Endometrial microvascular endothelial cells (primary cell): ENCODE data around the gene IFNLR1. TPM values are rescaled to one million over a fixed set of nuclear protein-coding genes. Genes with fewer than 3 reads are reported as not detected.

ENCODE experiments used
- in situ Hi-C: cut with HindIII; loops from 2 replicates; pipeline ENCODE4 v1.10.0; 2017; ENCODE audit warnings: low sequenced_read_pairs, low pct_unique_long_range_greater_than_20kb; ENCODE audit errors: inconsistent ontology term
- total RNA-seq: library from RNA; depleted of rRNA; stranded (reverse); fragments of >200 nt; gene quantifications from one replicate; pipeline ENCODE4 v1.2.3, GENCODE V29; 2015; ENCODE audit errors: inconsistent ontology term

The IFNLR1 gene
- total RNA-seq, 1 donor from 2014 or later: not detected

DNA sequence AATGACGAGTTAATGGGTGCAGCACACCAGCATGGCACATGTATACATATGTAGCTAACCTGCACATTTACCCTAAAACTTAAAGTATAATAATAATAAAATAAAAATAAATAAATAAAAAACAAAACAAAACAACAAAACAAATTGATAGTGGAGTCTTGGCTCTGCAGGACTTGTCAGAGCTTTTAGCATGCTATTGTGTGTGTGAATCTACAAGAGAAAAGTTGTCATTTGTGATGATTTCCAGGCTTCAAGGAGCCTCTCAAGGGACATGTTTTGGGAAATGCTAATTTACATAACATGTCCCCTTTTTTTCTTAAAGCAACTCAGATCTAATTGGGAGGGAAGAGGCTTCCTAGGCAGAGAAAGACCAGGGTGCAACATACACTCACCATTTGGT lies 53.3 kb downstream of the IFNLR1 start:
- in situ Hi-C loops: no loop called here

DNA sequence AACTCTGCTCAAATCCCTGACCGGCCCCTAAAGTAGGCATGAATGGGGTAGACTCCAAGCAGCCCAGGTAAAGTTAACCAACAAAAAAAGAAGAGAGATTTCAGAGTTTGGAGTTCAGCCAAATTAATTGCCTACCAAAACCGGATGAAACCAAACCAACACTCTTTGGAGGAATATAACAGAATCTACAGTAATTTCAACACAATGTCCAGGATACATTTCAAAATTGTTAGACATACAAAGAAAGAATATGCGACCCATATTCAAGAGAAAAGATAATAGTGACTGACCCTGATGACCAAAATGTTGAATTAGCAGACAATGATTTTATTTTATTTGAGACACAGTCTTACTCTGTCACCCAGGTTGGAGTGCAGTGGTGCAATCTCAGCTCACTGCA lies 56.7 kb downstream of the IFNLR1 start:
- in situ Hi-C loops: no loop called here

DNA sequence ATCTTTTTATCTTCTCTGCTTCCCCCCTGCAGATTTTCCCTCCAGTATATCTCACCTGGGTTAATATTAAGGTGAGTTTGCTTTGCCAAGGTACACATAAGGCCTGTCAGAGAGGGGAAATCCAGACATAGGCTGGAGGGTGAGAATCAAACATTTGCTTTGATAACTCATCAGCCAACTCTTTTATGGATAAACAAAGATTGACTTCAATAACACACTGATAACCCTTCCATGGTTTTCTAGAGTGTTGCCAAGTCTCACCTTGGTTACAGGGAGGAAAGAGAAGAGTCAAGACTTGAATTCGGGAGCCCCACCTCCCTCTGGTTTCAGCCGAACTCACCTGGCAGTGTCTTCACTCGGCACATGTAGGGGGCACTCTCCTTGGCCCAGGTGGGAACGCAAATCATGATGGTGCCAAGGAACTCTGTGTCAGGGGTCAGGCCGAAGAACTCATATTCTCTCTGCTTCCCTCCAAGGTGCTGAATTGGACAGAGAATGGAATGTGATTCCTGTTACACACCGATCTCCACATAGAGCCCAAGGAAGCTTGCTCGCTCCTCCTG lies 59.2 kb downstream of the IFNLR1 start:
- in situ Hi-C loops: no loop called here

DNA sequence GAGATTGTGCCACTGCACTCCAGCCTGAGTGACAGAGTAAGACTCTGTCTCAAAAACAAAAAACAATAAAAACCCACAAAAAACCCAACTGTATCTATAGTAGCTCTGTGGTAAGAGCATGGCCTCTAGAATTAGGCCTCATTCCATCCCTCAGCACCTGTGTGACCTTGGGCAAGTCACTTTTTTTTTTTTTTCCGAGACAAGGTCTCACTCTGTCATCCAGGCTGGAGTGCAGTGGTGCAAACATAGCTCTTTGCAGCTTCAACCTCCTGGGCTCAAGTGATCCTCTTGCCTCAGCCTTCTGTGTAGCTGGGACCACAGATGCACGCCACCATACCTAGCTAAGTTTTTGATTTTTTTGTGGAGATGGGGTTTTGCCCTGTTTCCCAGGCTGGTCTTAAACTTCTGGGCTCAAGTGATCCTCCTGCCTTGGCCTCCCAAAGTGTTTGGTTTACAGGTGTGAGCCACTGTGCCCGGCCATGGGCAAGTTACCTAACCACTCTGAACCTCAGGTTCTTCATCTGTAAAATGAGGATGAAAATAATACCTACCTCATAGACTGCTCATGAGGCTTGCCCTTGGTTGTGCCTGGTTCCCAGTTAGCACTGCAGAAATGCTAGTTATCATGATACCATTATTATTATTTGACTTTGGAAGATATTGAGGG lies 59.8 kb downstream of the IFNLR1 start:
- in situ Hi-C loops: no loop called here

DNA sequence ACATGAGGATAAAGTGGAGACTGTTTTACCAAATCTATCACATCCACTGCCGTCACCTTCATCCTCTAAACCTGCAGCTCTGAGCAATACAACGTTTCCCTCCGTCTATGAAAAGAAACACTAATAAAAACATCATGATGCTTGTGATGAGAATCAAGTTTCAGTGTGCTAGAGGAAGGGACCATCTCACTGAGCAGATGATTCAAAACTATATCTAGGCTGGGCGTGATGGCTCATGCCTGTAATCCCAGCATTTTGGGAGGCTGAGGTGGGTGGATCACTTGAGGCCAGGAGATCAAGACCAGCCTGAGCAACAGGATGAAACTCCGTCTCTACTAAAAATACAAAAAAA lies 60.4 kb downstream of the IFNLR1 start:
- in situ Hi-C loops: no loop called here

DNA sequence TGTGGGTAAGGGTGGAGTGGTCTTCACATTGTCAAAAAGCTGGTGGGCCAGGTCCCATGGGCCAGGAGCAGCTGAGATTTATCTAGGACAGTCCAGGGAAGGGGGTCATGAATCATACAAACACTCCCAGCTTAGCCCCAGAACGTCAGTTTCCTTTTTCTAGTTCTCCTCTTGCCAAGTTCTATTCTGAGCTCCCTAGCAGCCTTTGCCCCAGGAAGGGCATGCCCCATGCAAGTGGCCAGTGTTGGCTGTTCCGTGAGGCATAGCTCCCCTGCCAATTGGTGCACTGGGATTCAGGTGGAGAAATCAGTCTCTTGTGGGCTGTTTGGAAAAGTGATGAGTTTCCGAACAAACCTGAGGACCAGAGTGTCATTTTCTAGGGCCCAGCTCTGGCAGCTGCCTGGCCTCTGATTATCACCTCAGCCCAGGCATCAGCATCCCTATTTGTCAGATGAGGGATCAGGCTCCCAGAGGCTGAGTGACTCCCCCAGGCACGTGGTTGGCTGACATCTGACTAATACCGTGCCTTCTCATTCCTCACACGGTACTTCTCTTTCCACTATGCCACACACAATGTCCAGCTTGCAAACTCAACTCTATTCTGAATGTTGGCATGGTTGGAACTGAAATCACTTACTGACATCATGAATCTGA lies 60.9 kb downstream of the IFNLR1 start:
- in situ Hi-C loops: no loop called here

DNA sequence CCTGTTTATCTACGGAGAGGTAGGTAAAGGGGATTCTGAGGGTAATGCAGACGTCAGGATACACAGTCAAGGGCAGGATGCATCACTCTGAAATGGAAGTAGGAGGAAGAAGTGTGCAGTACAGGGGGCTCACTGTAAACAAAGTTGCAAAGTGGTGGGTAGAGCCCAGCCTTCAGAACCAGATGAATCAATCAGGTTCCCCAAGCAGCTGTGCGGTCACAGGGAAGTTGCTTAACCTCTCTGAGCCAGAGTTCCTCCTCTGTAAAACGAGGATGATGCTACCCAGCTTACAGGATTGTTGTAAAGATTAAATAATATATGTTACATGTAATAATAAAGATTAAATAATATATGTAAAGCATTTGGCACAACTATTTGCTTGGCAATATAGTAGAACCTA lies 61.6 kb downstream of the IFNLR1 start:
- in situ Hi-C loops: no loop called here

DNA sequence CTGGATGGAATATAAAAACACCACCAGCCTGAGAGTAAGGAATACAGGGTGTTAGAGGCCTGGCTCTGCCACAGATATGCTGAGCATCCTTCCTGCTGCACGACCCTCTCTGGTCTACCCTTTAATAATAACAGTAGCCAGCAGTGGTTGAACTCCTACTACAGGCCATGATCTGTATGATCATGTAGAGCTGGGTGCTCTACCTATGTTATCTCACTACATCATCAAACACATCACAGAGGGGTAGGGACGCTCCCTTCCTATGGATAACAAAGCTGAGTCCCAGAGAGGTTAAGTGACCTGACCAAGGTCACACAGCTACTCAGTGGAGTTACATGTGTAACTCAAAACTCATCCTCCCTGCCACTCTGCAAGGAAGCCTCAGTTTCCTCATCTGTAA lies 62.1 kb downstream of the IFNLR1 start:
- in situ Hi-C loops: no loop called here

DNA sequence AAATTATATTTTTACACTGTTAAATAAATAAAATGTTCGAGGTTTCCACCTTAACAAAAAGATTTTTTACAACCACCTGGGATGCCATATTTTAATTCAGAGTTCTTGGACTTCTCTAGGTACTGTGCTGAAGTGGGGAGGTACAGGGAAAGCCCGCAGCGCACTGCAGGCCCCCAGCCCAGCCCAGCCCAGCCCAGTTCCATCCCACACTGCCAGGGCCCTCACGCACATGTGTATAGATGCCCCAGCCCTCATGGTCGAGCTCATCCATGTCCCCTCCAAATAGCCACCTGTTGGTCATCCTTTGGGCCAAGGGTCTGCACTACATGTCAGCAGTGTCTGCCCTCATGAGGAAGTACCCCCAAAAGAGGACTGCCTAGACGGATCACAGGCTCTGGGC lies 63.5 kb downstream of the IFNLR1 start:
- in situ Hi-C loops: no loop called here

DNA sequence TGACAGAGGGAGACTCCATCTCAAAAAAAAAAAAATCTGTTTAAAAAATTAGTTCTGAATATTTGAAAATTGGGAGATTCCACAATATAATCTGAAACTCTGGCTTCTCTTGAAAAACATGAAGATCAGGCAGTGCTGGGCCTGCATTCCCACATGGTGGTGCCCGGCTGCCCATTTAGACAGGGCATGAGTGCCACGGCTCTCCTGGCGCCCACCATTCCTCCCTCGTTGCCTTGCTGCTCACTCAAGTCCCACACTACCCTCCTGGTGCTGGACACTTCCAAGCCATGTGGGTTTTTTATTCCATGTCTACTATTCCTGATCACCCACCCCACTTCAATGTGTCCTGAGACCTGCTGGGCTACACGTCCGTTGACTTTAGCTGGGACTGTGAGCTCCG lies 64.3 kb downstream of the IFNLR1 start:
- in situ Hi-C loops: no loop called here

DNA sequence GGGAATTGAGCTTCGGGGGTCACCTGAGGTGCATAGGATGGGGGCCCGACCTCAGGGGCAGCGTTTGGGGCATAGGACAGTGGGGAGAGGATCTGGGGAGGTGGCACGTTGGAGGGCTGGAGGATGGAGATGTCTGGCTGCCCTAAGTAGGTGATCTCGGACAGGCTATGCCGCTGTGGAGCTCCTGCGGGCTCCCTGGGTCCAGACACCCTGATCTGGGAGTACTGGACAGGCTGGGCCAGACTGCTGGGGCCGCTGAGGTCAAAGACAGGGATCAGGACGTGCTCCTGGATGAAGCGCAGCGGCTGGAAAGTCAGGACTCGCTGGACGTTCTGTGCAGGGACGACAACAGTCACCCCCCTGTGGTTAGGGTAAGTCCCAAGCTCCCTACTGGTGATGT lies 65.7 kb downstream of the IFNLR1 start:
- in situ Hi-C loops: no loop called here

DNA sequence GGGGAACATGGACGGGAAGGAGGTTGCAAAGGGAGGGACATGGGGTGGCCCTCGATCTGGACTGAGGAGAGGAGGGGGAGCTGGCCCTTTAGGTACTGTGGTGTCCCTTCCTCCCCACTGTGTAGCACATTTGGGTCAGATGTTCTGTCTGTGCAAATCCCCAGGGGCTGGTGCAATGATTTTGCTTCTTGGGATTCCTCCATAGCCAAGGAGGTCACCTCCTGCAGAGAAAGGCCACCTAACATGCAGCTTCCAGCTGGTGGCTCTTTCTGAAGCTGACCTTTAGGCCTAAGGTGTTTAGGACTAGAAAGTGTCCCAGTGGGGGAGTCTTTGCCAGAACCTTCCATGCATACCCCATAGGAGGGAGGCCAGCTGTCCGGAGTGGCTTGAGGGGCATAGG lies 66.1 kb downstream of the IFNLR1 start:
- in situ Hi-C loops: no loop called here

DNA sequence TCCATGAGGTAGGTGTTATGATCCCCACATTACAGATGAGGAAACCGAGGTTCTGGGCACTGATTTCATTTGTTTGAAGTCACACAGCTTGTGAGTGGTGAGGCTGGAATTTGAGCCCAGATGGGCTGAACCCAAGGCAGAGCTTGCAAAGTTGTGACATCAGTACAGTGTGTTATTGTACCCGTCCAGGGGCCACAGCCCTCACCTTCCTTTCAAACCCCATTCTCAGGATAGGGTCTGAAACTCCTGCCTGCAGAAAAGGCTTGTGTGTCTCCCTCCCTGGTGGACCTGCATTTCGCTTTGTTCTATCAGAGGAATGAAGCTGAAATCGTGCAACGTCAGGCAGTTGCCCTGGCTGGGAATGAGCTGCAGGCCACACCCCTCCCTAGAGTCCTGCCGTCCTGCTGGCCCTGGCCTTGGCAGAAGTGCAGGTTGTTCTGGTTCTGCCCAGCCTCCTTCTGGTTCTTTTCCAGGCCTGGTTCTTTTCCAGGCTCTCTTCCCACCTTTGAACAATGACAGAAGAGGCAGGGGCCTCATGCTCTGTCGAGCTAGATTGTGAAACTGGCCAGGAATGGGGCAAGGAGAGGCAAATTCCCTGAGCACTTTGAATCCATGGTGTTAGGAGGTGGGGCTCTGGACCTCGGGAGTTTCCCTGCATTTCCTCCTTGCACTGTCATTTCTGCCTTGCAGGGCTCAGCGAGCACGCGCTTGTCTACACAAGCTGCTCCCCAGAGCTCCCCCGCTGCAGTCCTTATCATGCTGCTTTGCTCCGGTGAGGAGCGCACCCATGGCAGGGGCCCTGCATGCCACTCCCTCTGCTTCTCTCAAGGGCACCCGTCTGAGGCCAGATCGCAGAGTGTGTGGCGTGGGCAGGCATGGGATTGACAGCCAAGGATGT lies 67.0 kb downstream of the IFNLR1 start:
- in situ Hi-C loops: no loop called here

DNA sequence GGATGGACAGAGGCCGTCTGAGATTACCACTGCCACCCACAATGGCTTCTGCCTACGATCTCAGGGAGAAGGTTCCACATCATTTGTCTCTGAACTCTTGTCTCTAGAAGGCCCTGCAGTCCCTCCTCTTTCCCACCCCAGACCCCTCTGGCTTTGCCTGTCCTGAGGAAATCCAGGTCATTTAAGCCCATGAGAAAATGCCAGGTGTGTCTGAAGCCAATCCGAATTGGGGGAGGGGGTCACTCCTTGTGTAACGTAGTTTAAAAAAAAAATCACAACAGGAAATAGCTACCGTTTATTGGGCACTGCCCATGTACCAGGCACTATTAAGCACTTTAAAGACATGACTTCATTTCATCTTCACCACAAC lies 67.6 kb downstream of the IFNLR1 start:
- in situ Hi-C loops: no loop called here

DNA sequence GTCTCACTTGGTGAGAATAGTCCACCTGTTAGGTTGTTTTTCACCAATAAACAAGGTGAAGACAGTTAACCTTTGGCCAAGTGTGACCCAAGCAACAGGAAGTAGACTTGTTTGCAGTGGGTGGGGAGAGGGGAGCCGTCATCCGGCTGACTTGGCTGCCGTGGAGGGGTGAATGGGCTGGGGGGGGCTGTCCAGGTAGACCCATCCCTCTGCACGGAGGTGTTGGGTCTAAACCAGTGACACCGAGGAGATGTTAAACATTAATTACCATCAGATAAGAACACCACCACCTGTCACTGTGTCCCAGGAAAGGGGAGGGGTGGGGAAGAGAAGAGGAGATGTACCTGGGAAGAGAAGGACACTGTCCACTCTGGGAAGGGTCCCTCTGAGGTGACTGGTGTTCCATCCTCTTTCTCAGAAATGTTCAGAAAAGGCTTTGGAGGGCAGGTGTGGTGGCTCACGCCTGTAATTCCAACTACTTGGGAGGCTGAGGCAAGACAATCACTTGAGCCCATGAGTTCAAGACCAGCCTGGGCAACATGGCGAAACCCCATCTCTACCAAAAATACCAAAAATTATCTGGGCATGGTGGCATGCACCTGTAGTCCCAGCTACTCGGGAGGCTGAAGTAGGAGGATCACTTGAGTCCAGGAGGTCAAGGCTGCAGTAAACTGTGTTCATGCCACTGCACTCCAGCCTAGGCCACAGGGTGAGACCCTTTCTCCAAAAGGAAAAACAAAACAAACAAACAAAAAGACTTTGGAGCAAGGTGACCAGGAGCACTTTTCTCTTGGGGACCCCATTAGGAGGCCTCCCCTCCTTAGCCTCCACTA lies 68.5 kb downstream of the IFNLR1 start:
- in situ Hi-C loops: no loop called here

DNA sequence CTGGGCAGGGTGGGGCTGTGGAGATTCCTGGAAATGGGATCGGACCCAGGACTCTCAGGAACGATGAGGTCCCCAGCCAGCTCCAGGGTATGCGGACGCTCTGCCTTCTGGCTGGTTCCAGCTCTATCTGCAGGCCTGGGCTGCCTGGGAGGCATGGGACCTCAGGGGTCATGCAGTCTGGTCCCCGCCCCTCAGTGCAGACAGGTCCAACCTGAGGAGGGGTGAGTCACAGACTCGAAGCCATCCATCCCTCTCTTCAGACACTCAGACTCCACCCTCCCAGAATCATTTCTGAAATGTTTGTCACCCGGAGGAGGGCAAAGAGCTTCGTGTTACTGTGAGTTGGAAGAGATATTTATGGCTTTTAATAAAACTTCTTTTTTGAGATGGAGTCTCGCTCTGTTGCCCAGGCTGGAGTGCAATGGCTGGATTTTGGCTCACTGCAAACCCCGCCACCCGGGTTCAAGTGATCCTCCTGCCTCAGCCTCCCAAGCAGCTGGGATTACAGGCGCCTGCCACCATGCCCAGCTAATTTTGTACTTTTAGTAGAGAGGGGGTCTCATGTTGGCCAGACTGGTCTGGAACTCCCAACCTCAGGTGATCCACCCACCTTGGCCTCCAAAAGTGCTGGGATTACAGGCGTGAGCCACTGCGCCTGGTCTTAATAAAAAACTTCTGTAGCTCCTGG lies 69.2 kb downstream of the IFNLR1 start:
- in situ Hi-C loops: no loop called here

DNA sequence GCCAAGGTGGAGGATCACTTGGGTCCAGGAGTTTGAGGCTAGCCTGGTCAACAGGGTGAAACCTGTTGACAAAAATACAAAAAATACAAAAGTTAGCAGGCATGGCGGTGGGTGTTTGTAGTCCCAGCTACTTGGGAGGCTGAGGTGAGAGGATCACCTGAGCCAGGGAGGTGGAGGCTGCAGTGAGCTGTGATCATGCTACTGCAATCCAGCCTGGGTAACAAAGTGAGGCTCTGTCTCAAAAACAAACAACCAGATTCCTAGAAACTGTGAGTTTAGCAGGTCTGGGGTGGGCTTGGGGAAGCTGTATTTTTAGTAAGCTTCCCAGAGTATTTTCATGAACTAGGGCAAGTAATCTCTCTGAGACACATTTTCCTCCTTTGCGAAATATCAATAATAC lies 70.0 kb downstream of the IFNLR1 start:
- in situ Hi-C loops: no loop called here

DNA sequence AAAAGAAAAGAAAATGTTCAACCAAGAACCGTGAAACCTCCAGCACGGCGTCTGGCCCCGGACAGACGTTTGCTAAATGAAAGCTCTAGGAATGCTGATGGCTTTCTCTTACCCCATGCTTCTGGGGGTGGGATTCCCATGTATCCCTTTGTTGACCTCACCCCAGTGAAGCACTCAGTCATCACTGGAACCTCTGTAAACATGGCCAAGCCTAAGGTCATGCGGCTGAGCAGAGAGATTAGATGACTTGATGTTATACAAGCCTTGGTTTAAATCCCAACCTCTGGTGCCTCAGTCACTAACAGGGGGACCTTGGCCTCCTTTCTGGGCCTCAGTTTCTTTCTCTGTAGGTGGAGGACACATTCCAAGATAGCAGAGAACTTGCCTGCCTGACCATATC lies 72.3 kb downstream of the IFNLR1 start:
- in situ Hi-C loops: no loop called here
